Endodermal cell (in vitro differentiated cells): ENCODE data around the gene OR6B1. TPM values are rescaled to one million over a fixed set of nuclear protein-coding genes. Genes with fewer than 3 reads are reported as not detected.

ENCODE experiments used
- DNase-seq: peaks from one replicate; pipeline ENCODE4 v3.0.0-alpha.2; 2017
- H3K27ac ChIP-seq: 2 replicates; pipeline ENCODE4 v1.5.1; 2013; ENCODE audit warnings: mild to moderate bottlenecking, low read depth, low read length, moderate library complexity
- H3K27me3 ChIP-seq: 2 replicates; pipeline ENCODE4 v1.6.1; 2013; ENCODE audit warnings: mild to moderate bottlenecking, low read length, moderate library complexity; ENCODE audit not compliant: insufficient read depth, control insufficient read depth, poor library complexity, severe bottlenecking
- H3K36me3 ChIP-seq: 2 replicates; pipeline ENCODE4 v1.7.0; 2013; ENCODE audit warnings: mild to moderate bottlenecking, low read length, moderate library complexity; ENCODE audit not compliant: control insufficient read depth, insufficient read depth
- H3K4me1 ChIP-seq: one replicate; pipeline ENCODE4 v1.7.0; 2013; ENCODE audit warnings: low read length; ENCODE audit not compliant: control insufficient read depth, insufficient read depth
- H3K4me3 ChIP-seq: 2 replicates; pipeline ENCODE4 v1.5.1; 2013; ENCODE audit warnings: mild to moderate bottlenecking, low read length, moderate library complexity
- H3K9ac ChIP-seq: 2 replicates; pipeline ENCODE4 v1.6.1; 2013; ENCODE audit warnings: mild to moderate bottlenecking, low read length, moderate library complexity; ENCODE audit not compliant: poor library complexity, severe bottlenecking; ENCODE audit errors: extremely low read depth
- H3K9me3 ChIP-seq: 2 replicates; pipeline ENCODE4 v1.6.1; 2013; ENCODE audit warnings: mild to moderate bottlenecking, low read length, moderate library complexity; ENCODE audit not compliant: control insufficient read depth
- H3K27ac Mint-ChIP-seq: 2 replicates; pipeline ENCODE4 v1.8.0; 2020; ENCODE audit warnings: mixed read lengths
- H3K27me3 Mint-ChIP-seq: 2 replicates; pipeline ENCODE4 v1.8.0; 2021; ENCODE audit warnings: mild to moderate bottlenecking, mixed read lengths; ENCODE audit not compliant: insufficient read depth
- H3K36me3 Mint-ChIP-seq: 2 replicates; pipeline ENCODE4 v1.8.0; 2020; ENCODE audit warnings: low read depth, mixed read lengths
- H3K4me1 Mint-ChIP-seq: 2 replicates; pipeline ENCODE4 v1.8.0; 2020; ENCODE audit warnings: mixed read lengths
- H3K4me3 Mint-ChIP-seq: 2 replicates; pipeline ENCODE4 v1.8.0; 2020; ENCODE audit warnings: mild to moderate bottlenecking, moderate library complexity, mixed read lengths
- H3K9me3 Mint-ChIP-seq: 2 replicates; pipeline ENCODE4 v1.8.0; 2020; ENCODE audit warnings: mild to moderate bottlenecking, mixed read lengths
- CTCF ChIP-seq: fragments of 200-600 bp; sonication (generic); conservative IDR thresholded peaks from 2 replicates; pipeline ENCODE4 v1.5.0; 2021; ENCODE audit warnings: antibody characterized with exemption, mild to moderate bottlenecking
- WGBS, 2 experiments: methylation state at CpG; one replicate each; pipeline versions ENCODE4 v1.1.5 to v1.1.7; 2013; ENCODE audit warnings: missing lambda C conversion rate in 2 of 2, mixed read lengths in 1 of 2; ENCODE audit not compliant: insufficient coverage in 1 of 2, insufficient read length in 1 of 2; 5-methylcytosine and 5-hydroxymethylcytosine counted together
- total RNA-seq, 2 donors: library from RNA; stranded (reverse); fragmentation: NEBNext Ultra II Directional in 1 of 2; extraction: Animal tissue kit (Norgen Biotek cat#: 25700) in 1 of 2; gene quantifications; 2 replicates in 1 of 2; 3 replicates in 1 of 2; pipeline ENCODE4 v1.2.1, GENCODE V29; 2021

OR6B1 gene
- total RNA-seq, 2 donors from 2014 or later: not detected

- no peak for TF ChIP-seq CTCF
- H3K4me3 ChIP-seq: no peak overlapping the region
- H3K4me1 Mint-ChIP-seq: peaks cover 4% of the 10 kb centered on the region
- no peaks in the 10 kb centered on the region for H3K36me3 Mint-ChIP-seq
- H3K27me3 Mint-ChIP-seq: no peaks in the 10 kb centered on the region
- H3K9me3 Mint-ChIP-seq: no peaks in the 10 kb centered on the region
- H3K27ac ChIP-seq: no peak overlapping the region
- H3K27ac Mint-ChIP-seq: no peak overlapping the region
- no peaks in the 10 kb centered on the region for H3K4me1 ChIP-seq
- no peaks in the 10 kb centered on the region for H3K27me3 ChIP-seq
- no peak overlapping the region for H3K4me3 Mint-ChIP-seq
- DNase-seq: no peak
- H3K9me3 ChIP-seq: no peaks in the 10 kb centered on the region
- no peak overlapping the region for H3K9ac ChIP-seq
- H3K36me3 ChIP-seq: no peaks in the 10 kb centered on the region
These were observed 35.3 kb downstream of the OR6B1 start for GRCh38 chr7:144035385-144035784.

GRCh38 chr7:144036302-144036885 lies 36.3 kb downstream of the OR6B1 start:
- TF ChIP-seq CTCF: no peak
- Mint-ChIP-seq H3K9me3 (no peaks in the 10 kb centered on the region), H3K4me3 (no peak overlapping the region), H3K36me3 (no peaks in the 10 kb centered on the region), H3K4me1 (peaks cover 4% of the 10 kb centered on the region), H3K27ac (no peak overlapping the region), H3K27me3 (no peaks in the 10 kb centered on the region)
- H3K27me3 ChIP-seq: no peaks in the 10 kb centered on the region
- no peaks in the 10 kb centered on the region for H3K4me1 ChIP-seq
- 41 to 44% methylated on average over 1 of the region's 1 CpG for WGBS, 2 experiments
- H3K4me3 ChIP-seq: no peak overlapping the region
- no peaks in the 10 kb centered on the region for H3K9me3 ChIP-seq
- H3K9ac ChIP-seq: no peak overlapping the region
- DNase-seq: no peak
- H3K36me3 ChIP-seq: no peaks in the 10 kb centered on the region
- no peak overlapping the region for H3K27ac ChIP-seq

- Mint-ChIP-seq H3K9me3 (no peaks in the 10 kb centered on the region), H3K4me1 (peaks cover 4% of the 10 kb centered on the region), H3K36me3 (no peaks in the 10 kb centered on the region), H3K27me3 (no peaks in the 10 kb centered on the region), H3K27ac (no peak overlapping the region), H3K4me3 (no peak overlapping the region)
- H3K36me3 ChIP-seq: no peaks in the 10 kb centered on the region
- H3K4me1 ChIP-seq: no peaks in the 10 kb centered on the region
- DNase-seq: no peak
- H3K9me3 ChIP-seq: no peaks in the 10 kb centered on the region
- no peaks in the 10 kb centered on the region for H3K27me3 ChIP-seq
- TF ChIP-seq CTCF: no peak
- WGBS, 2 experiments: 71% methylated on average over 1 of the region's 1 CpG; no CpG with 5 or more reads in 1 of the 2 experiments
- H3K27ac ChIP-seq: no peak overlapping the region
- H3K9ac ChIP-seq: no peak overlapping the region
- no peak overlapping the region for H3K4me3 ChIP-seq
These were observed 37.4 kb downstream of the OR6B1 start for GRCh38 chr7:144037414-144038035.
